GM18505 (cell line): ENCODE data around the gene CHST15.

Experiments
- ATAC-seq: cut with Tn5 transposase; IDR thresholded peaks from one replicate; pipeline ENCODE4 v1.9.1; 2021; ENCODE audit not compliant: unreplicated experiment
- POLR2A ChIP-seq: IDR thresholded peaks from 4 replicates; pipeline ENCODE4 v1.6.1; 2011; ENCODE audit warnings: borderline replicate concordance; ENCODE audit not compliant: insufficient read depth, insufficient read length; ENCODE audit errors: extremely low read depth

CHST15 gene

GRCh38 chr10:124010563-124011131 lies 82.8 kb downstream of the CHST15 start:
- no peak for ATAC-seq
- TF ChIP-seq POLR2A: no peak

GRCh38 chr10:124010024-124010423 lies 83.4 kb downstream of the CHST15 start:
- no peak for ATAC-seq
- no peak for TF ChIP-seq POLR2A

- TF ChIP-seq POLR2A: no peak
- no peak for ATAC-seq
These were observed 84.0 kb downstream of the CHST15 start for GRCh38 chr10:124009231-124010015.

- no peak for ATAC-seq
- TF ChIP-seq POLR2A: no peak
These were observed 84.7 kb downstream of the CHST15 start for GRCh38 chr10:124008681-124009080.

GRCh38 chr10:124008187-124008586 lies 85.2 kb downstream of the CHST15 start:
- ATAC-seq: no peak
- no peak for TF ChIP-seq POLR2A

- TF ChIP-seq POLR2A: no peak
- ATAC-seq: no peak
These were observed 85.6 kb downstream of the CHST15 start for GRCh38 chr10:124007773-124008145.

- ATAC-seq: no peak
- TF ChIP-seq POLR2A: no peak
These were observed 86.2 kb downstream of the CHST15 start for GRCh38 chr10:124007102-124007772.

GRCh38 chr10:124006526-124006925 lies 86.9 kb downstream of the CHST15 start:
- TF ChIP-seq POLR2A: no peak
- no peak for ATAC-seq

GRCh38 chr10:124005991-124006392 lies 87.4 kb downstream of the CHST15 start:
- no peak for TF ChIP-seq POLR2A

GRCh38 chr10:124005091-124005490 lies 88.3 kb downstream of the CHST15 start:
- no peak for ATAC-seq
- no peak for TF ChIP-seq POLR2A

More at GRCh38 chr10:124005991-124006392, 87.4 kb downstream of the CHST15 start:
- ATAC-seq: no peak

- TF ChIP-seq POLR2A: no peak
- ATAC-seq: no peak
These were observed 88.8 kb downstream of the CHST15 start for GRCh38 chr10:124004663-124005004.

- no peak for TF ChIP-seq POLR2A
- ATAC-seq: no peak
These were observed 89.3 kb downstream of the CHST15 start for GRCh38 chr10:124003871-124004662.

- ATAC-seq: no peak
- TF ChIP-seq POLR2A: no peak
These were observed 89.9 kb downstream of the CHST15 start for GRCh38 chr10:124003481-124003870.
